SU-DHL-6 (cell line): ENCODE data around the gene OSM.

Source experiments
- H2AFZ ChIP-seq: fragments of 200-600 bp; sonication (generic); 2 replicates; pipeline ENCODE4 v1.6.1; 2014; ENCODE audit warnings: low read depth, mild to moderate bottlenecking, moderate library complexity, mixed read lengths, antibody characterized with exemption, low read length; ENCODE audit not compliant: severe bottlenecking
- H3F3A ChIP-seq: fragments of 200-600 bp; shearing (Covaris generic); 2 replicates; pipeline ENCODE4 v1.6.0; 2016; ENCODE audit warnings: antibody characterized with exemption, mild to moderate bottlenecking; ENCODE audit not compliant: insufficient read depth
- H3K27ac ChIP-seq: fragments of 200-600 bp; sonication (generic); 2 replicates; pipeline ENCODE4 v1.5.1; 2016; ENCODE audit warnings: low read depth, mild to moderate bottlenecking, low read length, moderate library complexity, mixed read lengths
- H3K27me3 ChIP-seq: fragments of 200-600 bp; sonication (generic), shearing (Covaris generic); 2 replicates; pipeline ENCODE4 v1.6.0; 2014; ENCODE audit warnings: mild to moderate bottlenecking, low read length
- H3K36me3 ChIP-seq: fragments of 200-600 bp; sonication (generic); 2 replicates; pipeline ENCODE4 v1.6.1; 2014; ENCODE audit warnings: mild to moderate bottlenecking, low read length, mixed read lengths
- H3K4me2 ChIP-seq: fragments of 300-600, 200-600 bp; shearing (Covaris generic), sonication (generic); 2 replicates; pipeline ENCODE4 v1.6.0; 2014; ENCODE audit warnings: low read length, low read depth, mild to moderate bottlenecking; ENCODE audit not compliant: poor library complexity, severe bottlenecking
- H3K4me3 ChIP-seq: fragments of 200-600 bp; sonication (generic); 2 replicates; pipeline ENCODE4 v1.5.1; 2014; ENCODE audit warnings: antibody characterized with exemption, low read length, mild to moderate bottlenecking, mixed read lengths; ENCODE audit not compliant: insufficient read depth, poor library complexity, severe bottlenecking
- H3K79me2 ChIP-seq: fragments of 200-600 bp; sonication (generic); 2 replicates; pipeline ENCODE4 v1.6.1; 2014; ENCODE audit warnings: mild to moderate bottlenecking, low read length, moderate library complexity; ENCODE audit not compliant: insufficient read depth
- H3K9ac ChIP-seq: fragments of 200-600 bp; sonication (generic); 2 replicates; pipeline ENCODE4 v1.7.0; 2014; ENCODE audit warnings: mild to moderate bottlenecking, low read length
- H3K9me2 ChIP-seq: fragments of 200-600 bp; sonication (generic); replicated peaks from 2 replicates; pipeline ENCODE4 v1.6.1; 2014; ENCODE audit warnings: low read length; ENCODE audit not compliant: insufficient read depth
- H3K9me3 ChIP-seq: fragments of 200-600 bp; sonication (generic); 2 replicates; pipeline ENCODE4 v1.6.1; 2014; ENCODE audit warnings: low read length, mixed read lengths; ENCODE audit not compliant: insufficient read depth
- H4K20me1 ChIP-seq: fragments of 200-600 bp; sonication (generic); 2 replicates; pipeline ENCODE4 v1.6.1; 2014; ENCODE audit warnings: low read depth, mild to moderate bottlenecking, antibody characterized with exemption, low read length, moderate library complexity, mixed read lengths
- EZH2phosphoT487 ChIP-seq: fragments of 200-600 bp; sonication (generic), shearing (Covaris generic); conservative IDR thresholded peaks from 2 replicates; pipeline ENCODE4 v1.6.1; 2018; ENCODE audit warnings: mild to moderate bottlenecking, antibody characterized with exemption, low read length, moderate library complexity, mixed read lengths
- TF ChIP-seq, protein P1 (sequence below): fragments of 200-600 bp; sonication (generic); IDR thresholded peaks from one replicate; pipeline ENCODE4 v1.5.1; 2017; ENCODE audit warnings: antibody characterized with exemption, mild to moderate bottlenecking, low read length, moderate library complexity; ENCODE audit not compliant: insufficient read depth, poor library complexity, severe bottlenecking

Gene OSM

DNA sequence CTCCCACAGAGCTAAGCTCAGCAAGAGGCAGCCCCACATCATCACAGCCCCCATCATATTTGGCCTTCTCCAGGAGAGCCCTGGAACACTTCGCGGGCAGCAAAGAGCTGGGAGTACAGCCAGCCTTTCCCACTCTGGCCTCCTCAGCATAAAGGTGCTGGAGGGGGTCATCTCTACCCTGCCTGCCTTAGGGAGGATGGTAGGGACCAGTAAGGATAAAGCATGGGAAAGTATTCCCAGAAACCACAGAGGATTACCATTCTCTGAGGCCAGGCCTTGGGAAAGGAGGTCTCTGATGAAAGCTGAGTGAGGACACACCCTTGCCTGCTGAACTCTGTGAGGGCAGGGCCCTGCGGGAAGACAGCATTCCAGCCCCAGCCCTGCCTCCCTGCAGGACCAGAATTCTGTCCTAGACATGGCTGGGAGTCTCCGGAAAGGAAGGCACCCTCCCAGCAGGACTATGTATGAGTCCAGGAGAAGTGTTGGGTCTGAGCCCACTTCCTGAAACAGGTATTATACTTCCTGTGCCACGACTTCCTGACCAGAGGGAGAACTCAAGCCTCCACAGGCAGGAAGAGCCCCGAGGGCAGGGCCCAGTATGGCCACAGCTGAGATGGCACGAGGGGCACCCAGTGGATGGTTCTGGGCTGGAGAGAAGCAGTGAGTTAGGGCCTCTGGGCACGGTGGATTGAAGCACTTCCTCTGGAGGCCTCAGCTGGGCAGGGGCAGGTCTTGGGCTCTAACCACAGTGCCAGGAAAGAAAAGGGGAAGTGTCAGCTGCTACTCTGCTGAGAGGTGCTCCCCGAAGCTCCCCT, 35.6 kb upstream of the OSM start:
- Histone ChIP-seq H3K9me2 (no peaks in the 10 kb centered on the region), H3K4me3 (no peak overlapping the region), H3K27me3 (no peaks in the 10 kb centered on the region), H3K9me3 (no peaks in the 10 kb centered on the region), H3K27ac (no peak overlapping the region), H3K9ac (no peak overlapping the region), H2AFZ (no peak overlapping the region), H3F3A (no peaks in the 10 kb centered on the region), H4K20me1 (no peaks in the 10 kb centered on the region), H3K36me3 (no peaks in the 10 kb centered on the region), H3K4me2 (no peak overlapping the region), H3K79me2 (no peaks in the 10 kb centered on the region)
- TF ChIP-seq, protein P1, sequence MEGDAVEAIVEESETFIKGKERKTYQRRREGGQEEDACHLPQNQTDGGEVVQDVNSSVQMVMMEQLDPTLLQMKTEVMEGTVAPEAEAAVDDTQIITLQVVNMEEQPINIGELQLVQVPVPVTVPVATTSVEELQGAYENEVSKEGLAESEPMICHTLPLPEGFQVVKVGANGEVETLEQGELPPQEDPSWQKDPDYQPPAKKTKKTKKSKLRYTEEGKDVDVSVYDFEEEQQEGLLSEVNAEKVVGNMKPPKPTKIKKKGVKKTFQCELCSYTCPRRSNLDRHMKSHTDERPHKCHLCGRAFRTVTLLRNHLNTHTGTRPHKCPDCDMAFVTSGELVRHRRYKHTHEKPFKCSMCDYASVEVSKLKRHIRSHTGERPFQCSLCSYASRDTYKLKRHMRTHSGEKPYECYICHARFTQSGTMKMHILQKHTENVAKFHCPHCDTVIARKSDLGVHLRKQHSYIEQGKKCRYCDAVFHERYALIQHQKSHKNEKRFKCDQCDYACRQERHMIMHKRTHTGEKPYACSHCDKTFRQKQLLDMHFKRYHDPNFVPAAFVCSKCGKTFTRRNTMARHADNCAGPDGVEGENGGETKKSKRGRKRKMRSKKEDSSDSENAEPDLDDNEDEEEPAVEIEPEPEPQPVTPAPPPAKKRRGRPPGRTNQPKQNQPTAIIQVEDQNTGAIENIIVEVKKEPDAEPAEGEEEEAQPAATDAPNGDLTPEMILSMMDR, result no peak
- TF ChIP-seq EZH2phosphoT487, result no peak

DNA sequence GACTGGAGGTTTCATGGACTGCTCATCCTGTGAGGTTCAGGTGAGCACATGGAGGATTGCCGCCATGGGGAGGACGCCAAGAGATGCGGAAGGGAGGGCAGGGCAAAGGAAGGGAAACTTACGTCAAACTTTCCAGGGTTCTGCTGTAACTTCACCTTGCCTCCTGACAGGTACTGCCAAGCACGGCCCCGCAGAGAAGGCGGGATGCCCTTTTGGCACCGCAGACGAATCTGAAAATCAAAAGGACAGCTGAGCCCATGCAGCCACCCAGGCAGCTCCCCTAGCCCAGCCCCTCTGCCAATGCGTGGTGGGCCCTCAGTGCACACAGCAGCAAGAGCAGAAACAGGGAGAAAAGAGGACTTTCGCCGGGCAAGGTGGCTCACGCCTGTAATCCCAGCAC, 32.7 kb upstream of the OSM start:
- Histone ChIP-seq H3K36me3 (no peaks in the 10 kb centered on the region), H3K9me3 (no peaks in the 10 kb centered on the region), H3K79me2 (no peaks in the 10 kb centered on the region), H3K27me3 (no peaks in the 10 kb centered on the region), H3K27ac (no peak overlapping the region), H4K20me1 (no peaks in the 10 kb centered on the region), H2AFZ (no peak overlapping the region), H3F3A (no peaks in the 10 kb centered on the region), H3K9me2 (no peaks in the 10 kb centered on the region), H3K4me2 (no peak overlapping the region), H3K9ac (no peak overlapping the region), H3K4me3 (no peak overlapping the region)
- TF ChIP-seq EZH2phosphoT487, result no peak
- TF ChIP-seq, protein P1, result no peak

DNA sequence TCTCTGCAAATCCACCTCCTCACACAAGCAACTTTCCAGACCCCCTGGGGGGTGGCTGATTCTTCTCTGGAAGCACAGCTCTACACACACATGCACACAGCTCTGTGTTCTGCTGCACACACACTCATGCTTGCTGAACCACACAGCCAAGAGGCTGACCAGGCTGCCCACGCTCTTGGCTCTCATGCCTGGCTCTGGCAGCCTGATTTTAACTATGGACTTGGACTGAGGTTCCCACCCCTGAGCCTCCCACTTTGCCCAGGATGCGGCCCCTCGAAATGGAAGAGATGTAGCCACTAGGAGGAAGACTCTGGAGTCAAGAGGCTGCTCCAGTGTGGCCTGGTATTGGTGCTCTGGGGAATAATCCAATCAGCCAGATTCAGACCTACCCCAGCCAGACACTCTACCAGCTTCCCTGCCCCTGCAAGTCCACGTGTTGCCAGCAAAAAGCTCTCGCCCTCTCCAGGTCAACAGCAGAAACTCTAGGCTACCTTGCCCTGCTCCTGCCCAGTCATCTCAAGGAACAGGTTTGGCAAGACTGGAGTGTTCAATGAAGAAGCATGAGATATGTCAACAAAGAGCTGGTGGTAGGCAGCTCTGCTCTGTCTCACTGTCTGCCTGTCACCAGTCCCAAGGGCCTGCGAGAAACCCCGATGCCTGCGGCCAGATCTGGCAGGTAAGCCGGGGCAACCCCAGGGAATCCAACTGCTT, 31.5 kb upstream of the OSM start:
- Histone ChIP-seq H3K36me3 (no peaks in the 10 kb centered on the region), H3K27me3 (no peaks in the 10 kb centered on the region), H3F3A (no peaks in the 10 kb centered on the region), H3K9me3 (no peaks in the 10 kb centered on the region), H4K20me1 (no peaks in the 10 kb centered on the region), H3K9me2 (no peaks in the 10 kb centered on the region), H3K9ac (no peak overlapping the region), H3K27ac (no peak overlapping the region), H3K4me2 (no peak overlapping the region), H3K4me3 (no peak overlapping the region), H3K79me2 (no peaks in the 10 kb centered on the region), H2AFZ (no peak overlapping the region)
- TF ChIP-seq, protein P1, result no peak
- no peak for TF ChIP-seq EZH2phosphoT487
